ENCODE data around the gene SNAI3. TPM values are rescaled to one million over a fixed set of nuclear protein-coding genes. Genes with fewer than 3 reads are reported as not detected.

Gene SNAI3
- total RNA-seq, 4 donors from 2014 or later: 0.14 to 0.43 TPM; not detected in 2

DNA sequence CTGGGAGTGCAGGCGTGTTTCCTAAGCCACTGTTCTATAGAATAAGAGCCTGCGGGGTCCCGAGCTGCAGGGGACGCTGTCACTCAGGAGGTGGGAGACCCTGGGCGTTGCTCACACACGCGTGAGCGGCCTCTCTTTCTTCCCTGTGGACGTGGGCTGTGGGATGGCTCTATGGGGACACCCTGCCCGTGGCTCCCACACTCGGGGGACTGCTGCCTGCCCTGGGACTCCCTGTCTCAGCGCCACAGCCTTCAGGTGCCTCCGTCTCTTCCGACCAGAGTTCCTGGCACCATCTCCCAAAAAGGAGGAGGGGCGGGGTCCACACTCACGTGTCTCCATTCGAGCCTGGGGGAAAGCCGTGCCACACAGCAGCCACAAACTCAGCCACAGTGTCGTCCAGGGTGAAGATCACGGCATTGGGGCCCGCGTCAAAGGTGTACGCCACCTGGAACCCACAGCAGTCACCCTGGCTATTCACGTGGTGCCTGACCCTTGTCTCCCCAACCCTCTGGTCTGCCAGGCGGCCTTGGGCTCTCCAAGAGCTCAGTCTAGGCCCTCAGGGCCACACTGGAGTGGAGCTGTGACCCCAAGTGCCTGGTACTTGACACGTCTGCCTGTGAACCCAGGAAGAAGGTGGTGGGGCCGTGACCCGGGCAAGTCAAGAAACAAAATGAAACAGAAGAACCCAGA, 31.8 kb downstream of the SNAI3 start:
- Histone ChIP-seq H3K27ac (no peak overlapping the region), H3K27me3 (no peaks in the 10 kb centered on the region), H3K9me3 (no peaks in the 10 kb centered on the region), H3K36me3 (no peaks in the 10 kb centered on the region), H3K4me3 (no peak overlapping the region), H3K4me1 (no peaks in the 10 kb centered on the region)
- intact Hi-C loops (cut with DNase I; ENCODE audit: low total_unique reads): no loop called here
- no peak for DNase-seq
- TF ChIP-seq, protein P1, sequence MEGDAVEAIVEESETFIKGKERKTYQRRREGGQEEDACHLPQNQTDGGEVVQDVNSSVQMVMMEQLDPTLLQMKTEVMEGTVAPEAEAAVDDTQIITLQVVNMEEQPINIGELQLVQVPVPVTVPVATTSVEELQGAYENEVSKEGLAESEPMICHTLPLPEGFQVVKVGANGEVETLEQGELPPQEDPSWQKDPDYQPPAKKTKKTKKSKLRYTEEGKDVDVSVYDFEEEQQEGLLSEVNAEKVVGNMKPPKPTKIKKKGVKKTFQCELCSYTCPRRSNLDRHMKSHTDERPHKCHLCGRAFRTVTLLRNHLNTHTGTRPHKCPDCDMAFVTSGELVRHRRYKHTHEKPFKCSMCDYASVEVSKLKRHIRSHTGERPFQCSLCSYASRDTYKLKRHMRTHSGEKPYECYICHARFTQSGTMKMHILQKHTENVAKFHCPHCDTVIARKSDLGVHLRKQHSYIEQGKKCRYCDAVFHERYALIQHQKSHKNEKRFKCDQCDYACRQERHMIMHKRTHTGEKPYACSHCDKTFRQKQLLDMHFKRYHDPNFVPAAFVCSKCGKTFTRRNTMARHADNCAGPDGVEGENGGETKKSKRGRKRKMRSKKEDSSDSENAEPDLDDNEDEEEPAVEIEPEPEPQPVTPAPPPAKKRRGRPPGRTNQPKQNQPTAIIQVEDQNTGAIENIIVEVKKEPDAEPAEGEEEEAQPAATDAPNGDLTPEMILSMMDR (IDR thresholded peaks at IDR 0.05): no peak
- TF ChIP-seq POLR2A (IDR thresholded peaks at IDR 0.05): no peak

DNA sequence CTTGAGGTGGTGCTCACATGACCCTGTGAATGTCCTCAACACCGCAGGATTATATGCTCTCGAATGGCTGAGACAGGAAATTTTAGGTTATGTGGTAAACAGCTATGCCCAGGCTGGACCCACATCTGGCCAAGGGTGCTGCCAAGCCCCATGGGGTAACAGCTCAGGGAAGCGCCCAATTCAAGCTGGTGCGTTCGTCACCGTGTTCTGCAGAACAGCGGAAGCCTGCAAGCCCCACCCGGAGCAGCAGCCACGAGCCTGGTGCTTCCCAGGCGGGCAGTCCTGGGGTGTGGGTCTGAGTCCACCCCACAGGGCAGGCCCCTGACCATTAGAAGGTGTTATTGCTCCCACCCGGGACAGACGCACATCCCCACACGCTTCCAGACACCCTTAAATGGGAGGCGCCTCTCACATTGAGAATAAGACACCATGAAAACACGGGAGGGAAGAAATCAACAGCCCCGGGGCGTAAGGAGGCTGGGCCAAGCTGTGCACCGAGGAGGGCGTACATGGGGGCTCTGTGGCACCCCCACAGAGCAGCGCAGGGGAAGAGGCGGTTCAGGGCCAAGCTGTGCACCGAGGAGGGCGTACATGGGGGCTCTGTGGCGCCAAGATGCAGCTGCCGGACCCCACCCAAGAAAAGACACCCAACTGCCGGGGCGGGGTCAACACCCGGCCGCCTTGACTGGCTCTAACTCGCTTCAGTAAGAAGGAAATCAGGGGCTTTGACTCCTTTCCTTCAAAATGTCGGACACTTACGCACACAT, 32.5 kb downstream of the SNAI3 start:
- H3K27ac ChIP-seq: no peak overlapping the region
- no peaks in the 10 kb centered on the region for H3K27me3 ChIP-seq
- H3K9me3 ChIP-seq: no peaks in the 10 kb centered on the region
- H3K4me1 ChIP-seq: no peaks in the 10 kb centered on the region
- TF ChIP-seq POLR2A (IDR thresholded peaks at IDR 0.05): no peak
- TF ChIP-seq, protein P1 (IDR thresholded peaks at IDR 0.05): no peak
- H3K4me3 ChIP-seq: no peak overlapping the region
- DNase-seq: no peak
- intact Hi-C loops (cut with DNase I; ENCODE audit: low total_unique reads): no loop called here
- H3K36me3 ChIP-seq: no peaks in the 10 kb centered on the region

DNA sequence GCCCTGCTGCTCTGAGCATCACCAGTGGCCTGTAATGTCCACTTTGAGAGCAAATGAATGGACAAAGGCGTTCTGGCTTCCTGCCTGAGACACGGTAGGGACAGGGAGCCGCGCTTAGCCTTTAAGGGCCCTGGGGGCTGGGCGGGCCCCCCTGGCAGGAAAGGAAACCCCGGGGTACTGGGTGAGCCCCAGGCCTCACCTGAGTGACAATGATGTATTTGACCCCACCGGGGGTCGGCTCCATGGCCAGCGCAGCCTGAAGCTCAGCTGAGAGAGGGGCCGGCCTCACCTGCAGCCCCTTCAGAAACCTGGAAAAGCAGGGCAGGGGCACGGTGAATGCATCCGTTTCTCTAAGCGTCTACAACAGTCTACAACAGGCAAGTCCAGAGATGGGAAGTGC, 33.2 kb downstream of the SNAI3 start:
- Histone ChIP-seq H3K9me3 (no peaks in the 10 kb centered on the region), H3K27me3 (no peaks in the 10 kb centered on the region), H3K27ac (no peak overlapping the region), H3K36me3 (no peaks in the 10 kb centered on the region), H3K4me3 (no peak overlapping the region), H3K4me1 (no peaks in the 10 kb centered on the region)
- TF ChIP-seq, protein P1 (IDR thresholded peaks at IDR 0.05): no peak
- TF ChIP-seq POLR2A (IDR thresholded peaks at IDR 0.05): no peak
- DNase-seq: no peak
- intact Hi-C loops (cut with DNase I; ENCODE audit: low total_unique reads): no loop called here

DNA sequence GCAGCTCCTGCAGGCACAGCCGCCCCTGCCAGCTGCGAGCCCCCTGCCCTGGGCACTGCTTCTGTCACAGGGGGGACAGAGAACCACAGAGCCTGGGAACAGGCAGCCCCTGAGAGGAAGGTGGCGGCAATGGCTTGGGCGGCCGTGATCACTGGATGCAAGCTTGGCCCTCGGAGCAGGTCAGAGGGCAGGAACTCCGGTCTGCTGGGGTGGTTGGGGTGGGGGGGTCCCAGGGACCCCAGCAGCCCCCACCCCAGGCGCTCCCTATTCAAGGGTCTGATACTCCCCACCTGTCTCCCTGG, 33.6 kb downstream of the SNAI3 start:
- intact Hi-C loops (cut with DNase I; ENCODE audit: low total_unique reads): no loop called here
- no peak for DNase-seq
- Histone ChIP-seq H3K27ac (no peak overlapping the region), H3K36me3 (no peaks in the 10 kb centered on the region), H3K27me3 (no peaks in the 10 kb centered on the region), H3K4me3 (no peak overlapping the region), H3K4me1 (no peaks in the 10 kb centered on the region), H3K9me3 (no peaks in the 10 kb centered on the region)
- no peak for TF ChIP-seq POLR2A (IDR thresholded peaks at IDR 0.05)
- TF ChIP-seq, protein P1 (IDR thresholded peaks at IDR 0.05): no peak

DNA sequence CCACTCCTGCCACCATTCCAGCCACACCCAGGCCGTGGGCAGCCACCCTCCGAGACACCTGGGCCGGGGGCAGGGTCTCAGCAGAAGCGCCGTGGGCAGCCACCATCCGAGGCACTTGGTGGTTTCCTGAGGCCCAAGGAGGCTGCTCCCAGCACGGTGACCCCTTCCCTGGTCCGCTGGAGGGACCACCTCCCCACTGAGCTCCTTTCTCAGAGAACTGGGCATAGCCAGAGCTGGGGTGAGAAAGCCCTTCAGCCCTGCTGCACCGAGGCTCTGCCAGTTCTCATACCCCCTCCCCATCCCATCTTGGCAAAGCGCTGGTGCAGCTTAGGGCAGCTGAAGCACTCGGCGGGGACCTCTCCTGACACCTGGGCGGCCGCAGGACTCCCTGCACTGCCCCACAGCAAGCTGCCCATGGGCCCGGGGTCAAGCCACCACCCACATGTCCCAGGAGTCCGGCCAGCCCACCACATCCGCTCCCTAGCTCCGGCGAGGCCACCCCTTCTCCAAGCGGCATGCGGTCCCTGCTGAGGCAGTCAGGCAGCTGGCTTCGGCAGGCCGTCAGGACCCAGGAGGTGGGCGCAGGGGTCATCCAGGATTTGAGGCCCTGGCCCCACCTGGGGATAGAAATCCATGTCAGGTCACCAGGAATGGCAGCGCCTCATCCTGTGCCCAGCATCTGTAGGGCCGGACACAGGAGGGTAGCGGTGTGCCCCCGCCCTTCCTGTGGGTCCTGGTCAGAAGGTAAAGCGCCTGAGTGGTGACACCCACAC, 34.1 kb downstream of the SNAI3 start:
- H3K27me3 ChIP-seq: no peaks in the 10 kb centered on the region
- H3K36me3 ChIP-seq: no peaks in the 10 kb centered on the region
- no peak for TF ChIP-seq POLR2A (IDR thresholded peaks at IDR 0.05)
- TF ChIP-seq, protein P1 (IDR thresholded peaks at IDR 0.05): no peak
- DNase-seq: no peak
- H3K4me1 ChIP-seq: no peaks in the 10 kb centered on the region
- no peaks in the 10 kb centered on the region for H3K9me3 ChIP-seq
- H3K4me3 ChIP-seq: no peak overlapping the region
- intact Hi-C loops (cut with DNase I; ENCODE audit: low total_unique reads): no loop called here
- H3K27ac ChIP-seq: no peak overlapping the region

Data from uterus (tissue), 4 donors.